ENCODE results near the gene SIK3. TPM values are rescaled to one million over a fixed set of nuclear protein-coding genes. Genes with fewer than 3 reads are reported as not detected.
"Not testable (repeated sequence)": the region's sequence is repeated elsewhere in the genome, so short reads cannot be mapped to it uniquely, and the experiment has no call there.

Gene SIK3
- total RNA-seq, 1 donor from 2014 or later = 15.1 TPM

GRCh38 chr11:116851626-116852025 is 246.6 kb downstream of the SIK3 start:
- no peak for DNase-seq (ENCODE audit: extremely low read depth, low read depth, low spot score)

GRCh38 chr11:116849486-116849885 is 248.7 kb downstream of the SIK3 start:
- no peak for DNase-seq (ENCODE audit: extremely low read depth, low read depth, low spot score)

GRCh38 chr11:116849060-116849459 is 249.2 kb downstream of the SIK3 start:
- DNase-seq (ENCODE audit: extremely low read depth, low read depth, low spot score) = no peak

GRCh38 chr11:116847612-116848011 is 250.6 kb downstream of the SIK3 start:
- DNase-seq (ENCODE audit: extremely low read depth, low read depth, low spot score) = no peak

- DNase-seq (ENCODE audit: extremely low read depth, low read depth, low spot score) = no peak
Measured at GRCh38 chr11:116844722-116845121, 253.5 kb downstream of the SIK3 start.

GRCh38 chr11:116843661-116844060 is 254.6 kb downstream of the SIK3 start:
- DNase-seq (ENCODE audit: extremely low read depth, low read depth, low spot score) = no peak

GRCh38 chr11:116842909-116843308 is 255.3 kb downstream of the SIK3 start:
- DNase-seq (ENCODE audit: extremely low read depth, low read depth, low spot score) = no peak

GRCh38 chr11:116842117-116842516 is 256.1 kb downstream of the SIK3 start:
- no peak for DNase-seq (ENCODE audit: extremely low read depth, low read depth, low spot score)

GRCh38 chr11:116840746-116841296 is 257.4 kb downstream of the SIK3 start:
- no peak for DNase-seq (ENCODE audit: extremely low read depth, low read depth, low spot score)

GRCh38 chr11:116840224-116840745 is 257.9 kb downstream of the SIK3 start:
- DNase-seq (ENCODE audit: extremely low read depth, low read depth, low spot score) = no peak

- no peak for DNase-seq (ENCODE audit: extremely low read depth, low read depth, low spot score)
Measured at GRCh38 chr11:116838321-116839084, 259.7 kb downstream of the SIK3 start.

- DNase-seq (ENCODE audit: extremely low read depth, low read depth, low spot score) = no peak
Measured at GRCh38 chr11:116837231-116838091, 260.8 kb downstream of the SIK3 start, which contains the start of gene APOA1. TSS of gene APOA1 (minus strand) at chr11:116837622. CDS start at chr11:116837387, 235 bp downstream.

GRCh38 chr11:116836632-116836991 is 261.6 kb downstream of the SIK3 start:
- DNase-seq (ENCODE audit: extremely low read depth, low read depth, low spot score) = no peak

GRCh38 chr11:116835791-116836631 is 262.2 kb downstream of the SIK3 start:
- peak; percentile 31 for DNase-seq (ENCODE audit: extremely low read depth, low read depth, low spot score)

GRCh38 chr11:116835042-116835772 is 263.0 kb downstream of the SIK3 start:
- no peak for DNase-seq (ENCODE audit: extremely low read depth, low read depth, low spot score)

- DNase-seq (ENCODE audit: extremely low read depth, low read depth, low spot score) = not testable (repeated sequence)
Measured at GRCh38 chr11:116834535-116835041, 263.6 kb downstream of the SIK3 start.

- DNase-seq (ENCODE audit: extremely low read depth, low read depth, low spot score) = no peak
Measured at GRCh38 chr11:116833816-116834534, 264.3 kb downstream of the SIK3 start.

- no peak for DNase-seq (ENCODE audit: extremely low read depth, low read depth, low spot score)
Measured at GRCh38 chr11:116833491-116833815, 264.8 kb downstream of the SIK3 start.
